ENCODE data around the gene APLP1. TPM values are rescaled to one million over a fixed set of nuclear protein-coding genes. Genes with fewer than 3 reads are reported as not detected.

The APLP1 gene
- polyA plus RNA-seq, 1 donor (not counting 4 experiments of a cell fraction or from before 2014, with no cell fraction given) = 0.50 TPM

- TF ChIP-seq CTCF (optimal IDR thresholded peaks at IDR 0.05 in 1 of 3, IDR thresholded peaks at IDR 0.05 in 1 of 3, conservative IDR thresholded peaks at IDR 0.05 in 1 of 3; ENCODE audit: extremely low read depth in 1 of 3, insufficient read depth in 2 of 3, low read length in 3 of 3) = no peak
- no peak for TF ChIP-seq EZH2 (IDR thresholded peaks at IDR 0.05; ENCODE audit: low read length)
- Histone ChIP-seq H3K36me3 (ENCODE audit: control insufficient read depth in 2 of 2, extremely low read depth in 1 of 2, insufficient read depth in 2 of 2, low read length in 2 of 2) (peaks cover 7 to 25% of the 10 kb centered on the region in 2 experiments), H3K4me2 (ENCODE audit: control insufficient read depth, extremely low read depth, insufficient read depth, low read depth, low read length) (no peak overlapping the region), H3K27me3 (ENCODE audit: control insufficient read depth, extremely low read depth, insufficient read depth, low read length) (no peaks in the 10 kb centered on the region), H3K79me2 (ENCODE audit: control insufficient read depth, insufficient read depth, low read length) (peaks cover 19% of the 10 kb centered on the region), H4K20me1 (ENCODE audit: control insufficient read depth, extremely low read depth, insufficient read depth, low read length) (no peaks in the 10 kb centered on the region), H2AFZ (ENCODE audit: control insufficient read depth, low read length) (no peak overlapping the region), H3K27ac (ENCODE audit: control insufficient read depth, insufficient read depth, low read length) (no peak overlapping the region), H3K9ac (ENCODE audit: control insufficient read depth, extremely low read depth, insufficient read depth, low read length) (no peak overlapping the region), H3K4me1 (ENCODE audit: control insufficient read depth, extremely low read depth, insufficient read depth, low read length) (peaks cover 6% of the 10 kb centered on the region), H3K4me3 (ENCODE audit: control insufficient read depth in 2 of 3, extremely low read depth in 1 of 3, insufficient read depth in 2 of 3, low read depth in 1 of 3, low read length in 3 of 3) (no peak overlapping the region), H3K9me3 (ENCODE audit: control insufficient read depth, low read depth, low read length) (no peaks in the 10 kb centered on the region), H3K9me1 (ENCODE audit: control insufficient read depth, extremely low read depth, insufficient read depth, low read length) (no peaks in the 10 kb centered on the region)
- DNase-seq (ENCODE audit: low read depth, low spot score) (no peak), FAIRE-seq (no peak)
- dilution Hi-C loops (cut with MboI; ENCODE audit: extremely low pct_ligation_motif_present, low sequenced_read_pairs) = no loop called here
Observed at GRCh38 chr19:35895911-35896642, 27.7 kb downstream of the APLP1 start.

GRCh38 chr19:35896643-35897040 is 28.3 kb downstream of the APLP1 start:
- Histone ChIP-seq H4K20me1 (ENCODE audit: control insufficient read depth, extremely low read depth, insufficient read depth, low read length) (no peaks in the 10 kb centered on the region), H3K4me1 (ENCODE audit: control insufficient read depth, extremely low read depth, insufficient read depth, low read length) (peaks cover 12% of the 10 kb centered on the region), H3K4me3 (ENCODE audit: control insufficient read depth in 2 of 3, extremely low read depth in 1 of 3, insufficient read depth in 2 of 3, low read depth in 1 of 3, low read length in 3 of 3) (no peak overlapping the region), H3K79me2 (ENCODE audit: control insufficient read depth, insufficient read depth, low read length) (peaks cover 19% of the 10 kb centered on the region), H3K9ac (ENCODE audit: control insufficient read depth, extremely low read depth, insufficient read depth, low read length) (no peak overlapping the region), H3K9me1 (ENCODE audit: control insufficient read depth, extremely low read depth, insufficient read depth, low read length) (no peaks in the 10 kb centered on the region), H3K27ac (ENCODE audit: control insufficient read depth, insufficient read depth, low read length) (no peak overlapping the region), H3K36me3 (ENCODE audit: control insufficient read depth in 2 of 2, extremely low read depth in 1 of 2, insufficient read depth in 2 of 2, low read length in 2 of 2) (peaks cover 7 to 25% of the 10 kb centered on the region in 2 experiments), H3K27me3 (ENCODE audit: control insufficient read depth, extremely low read depth, insufficient read depth, low read length) (no peaks in the 10 kb centered on the region), H3K9me3 (ENCODE audit: control insufficient read depth, low read depth, low read length) (no peaks in the 10 kb centered on the region), H3K4me2 (ENCODE audit: control insufficient read depth, extremely low read depth, insufficient read depth, low read depth, low read length) (no peak overlapping the region), H2AFZ (ENCODE audit: control insufficient read depth, low read length) (no peak overlapping the region)
- TF ChIP-seq CTCF (optimal IDR thresholded peaks at IDR 0.05 in 1 of 3, IDR thresholded peaks at IDR 0.05 in 1 of 3, conservative IDR thresholded peaks at IDR 0.05 in 1 of 3; ENCODE audit: extremely low read depth in 1 of 3, insufficient read depth in 2 of 3, low read length in 3 of 3) = no peak
- no peak for TF ChIP-seq EZH2 (IDR thresholded peaks at IDR 0.05; ENCODE audit: low read length)
- dilution Hi-C loops (cut with MboI; ENCODE audit: extremely low pct_ligation_motif_present, low sequenced_read_pairs) = no loop called here
- no peak for DNase-seq (ENCODE audit: low read depth, low spot score)
- FAIRE-seq = no peak

Measured in keratinocyte (primary cell).